Upper lobe of left lung (tissue), 4 donors: ENCODE results near the gene HECTD4.

Source experiments
- CTCF ChIP-seq, 6 experiments: fragments of 450-650 bp in 4 of 6; fragments of 200-600 bp in 2 of 6; sonication (generic) in 2 of 6; IDR thresholded peaks; one replicate each; pipeline ENCODE4 v1.5.1; 2016 to 2019; ENCODE audit warnings: antibody characterized with exemption in 6 of 6
- EP300 ChIP-seq, 4 donors: sonication (generic); formaldehyde crosslinking; IDR thresholded peaks; one replicate each; pipeline ENCODE4 v1.5.1; 2017; ENCODE audit warnings: antibody characterized with exemption in 4 of 4, control low read depth in 2 of 4
- POLR2A ChIP-seq, 4 donors: fragments of 450-650 bp; IDR thresholded peaks; one replicate each; pipeline ENCODE4 v1.5.1; 2016 to 2017; ENCODE audit warnings: antibody characterized with exemption in 4 of 4, mild to moderate bottlenecking in 2 of 4

- TF ChIP-seq CTCF (IDR thresholded peaks at IDR 0.05) = peak in 2 of 6 experiments; percentile 7 to 21
- no peak for TF ChIP-seq EP300 (IDR thresholded peaks at IDR 0.05)
- TF ChIP-seq POLR2A (IDR thresholded peaks at IDR 0.05) = peak; percentile 20 to 91 (median 62)
Observed at GRCh38 chr12:112381883-112382796, at the start of gene HECTD4.
